ENCODE results near the gene MAOA.

DNA sequence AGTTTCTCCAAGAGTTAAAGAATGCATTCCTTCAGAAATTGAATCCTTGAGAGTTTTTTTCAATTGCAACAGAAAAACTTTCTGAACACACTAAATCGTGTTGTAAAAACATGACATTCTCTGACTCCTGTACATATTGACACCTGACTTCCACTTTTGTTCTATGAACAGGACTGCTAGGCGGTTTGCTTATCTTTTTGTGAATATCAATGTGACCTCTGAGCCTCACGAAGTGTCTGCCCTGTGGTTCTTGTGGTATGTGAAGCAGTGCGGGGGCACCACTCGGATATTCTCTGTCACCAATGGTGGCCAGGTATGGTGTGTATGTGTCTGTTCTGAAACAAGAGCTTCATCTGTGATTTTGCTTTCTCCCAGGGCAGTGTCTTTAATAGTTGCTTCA, 71.9 kb downstream of the MAOA start:
- TF ChIP-seq PKNOX1 (IDR thresholded peaks at IDR 0.05), result no peak
- TF ChIP-seq SP1 (IDR thresholded peaks at IDR 0.05), result no peak
- TF ChIP-seq FOXK2 (IDR thresholded peaks at IDR 0.05), result no peak
- TF ChIP-seq L3MBTL2 (conservative IDR thresholded peaks at IDR 0.05), result no peak
- no peak for TF ChIP-seq FOXM1 (IDR thresholded peaks at IDR 0.05; ENCODE audit: borderline replicate concordance)
- TF ChIP-seq TARDBP (IDR thresholded peaks at IDR 0.05), result no peak
- no peak for TF ChIP-seq HDGF (IDR thresholded peaks at IDR 0.05; ENCODE audit: borderline replicate concordance)
- no peak for TF ChIP-seq BHLHE40 (IDR thresholded peaks at IDR 0.05; ENCODE audit: borderline replicate concordance)
- no peak for TF ChIP-seq NFRKB (IDR thresholded peaks at IDR 0.05)
- no peak for TF ChIP-seq FOXA1 (IDR thresholded peaks at IDR 0.05)
- no peak for TF ChIP-seq ARNT (IDR thresholded peaks at IDR 0.05)
- TF ChIP-seq ZNF384 (IDR thresholded peaks at IDR 0.05), result no peak

Data from HEK293T (cell line).